Peyer's patch (tissue), 4 donors: Measurements from ENCODE around the gene NFIX.

Experiments used
- CTCF ChIP-seq, 6 experiments: fragments of 450-650 bp in 4 of 6; fragments of 200-600 bp in 2 of 6; sonication (generic) in 1 of 6; IDR thresholded peaks; one replicate each; pipeline ENCODE4 v1.5.1; 2017 to 2019; ENCODE audit warnings: antibody characterized with exemption in 6 of 6, mild to moderate bottlenecking in 3 of 6, moderate library complexity in 1 of 6
- POLR2A ChIP-seq, 2 donors: fragments of 450-650 bp; IDR thresholded peaks; one replicate each; pipeline ENCODE4 v1.5.1; 2017; ENCODE audit warnings: antibody characterized with exemption in 2 of 2, mild to moderate bottlenecking in 2 of 2, moderate library complexity in 2 of 2

- no peak for TF ChIP-seq CTCF (IDR thresholded peaks at IDR 0.05)
- TF ChIP-seq POLR2A (IDR thresholded peaks at IDR 0.05) = no peak
Measured at GRCh38 chr19:13077240-13077639, 82.0 kb downstream of the NFIX start.
